Stimulated activated CD8-positive, alpha-beta memory T cell treated with anti-CD3 and anti-CD28 coated beads, Interleukin-15, amount 100 ng/mL, for 48 hours (primary cell): ENCODE results near the gene TOR4A.

Experiments
- DNase-seq, 2 donors: peaks; one replicate each; pipeline ENCODE4 v3.0.0-alpha.2; 2020; ENCODE audit warnings: low read depth in 2 of 2

TOR4A gene

DNA sequence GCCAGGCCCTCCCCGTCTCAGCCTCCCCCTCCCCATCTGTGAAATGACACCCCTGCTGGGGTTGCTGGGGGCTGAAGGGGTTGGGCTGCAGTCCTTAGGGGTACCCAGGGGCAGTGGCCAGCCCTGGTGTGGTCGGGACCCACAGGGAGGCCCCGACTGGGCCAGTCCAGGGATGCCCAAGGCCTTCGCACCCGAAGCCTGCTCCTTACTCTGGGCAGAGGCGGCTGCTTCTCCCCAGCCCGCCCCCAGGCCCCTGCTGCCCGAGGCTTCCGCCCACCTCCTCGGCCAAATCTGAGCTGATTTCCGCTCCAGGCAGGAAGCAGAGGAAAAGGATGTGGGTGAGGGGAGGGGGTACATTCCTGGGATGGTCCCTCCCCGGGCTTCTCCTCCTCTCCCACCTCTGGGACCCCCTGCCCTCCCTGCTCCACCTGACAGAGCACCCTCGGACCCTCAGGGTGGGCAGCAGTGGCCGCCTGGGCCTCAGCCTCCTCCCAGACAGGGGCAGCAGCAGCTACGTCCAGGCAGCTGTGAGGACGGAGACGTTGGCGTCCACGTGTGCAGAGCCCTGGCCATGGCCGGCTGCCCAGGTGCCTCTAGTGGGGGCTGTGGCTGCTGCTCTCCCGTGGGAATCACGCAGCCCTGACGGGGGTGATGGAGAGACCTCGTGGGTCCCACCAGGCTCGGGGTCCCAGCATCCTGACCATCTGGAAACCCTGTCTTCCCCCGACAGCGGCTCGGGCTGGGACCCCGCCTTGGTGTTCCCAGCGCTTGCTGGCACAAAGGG is 28.7 kb downstream of the TOR4A start:
- no peak for DNase-seq

DNA sequence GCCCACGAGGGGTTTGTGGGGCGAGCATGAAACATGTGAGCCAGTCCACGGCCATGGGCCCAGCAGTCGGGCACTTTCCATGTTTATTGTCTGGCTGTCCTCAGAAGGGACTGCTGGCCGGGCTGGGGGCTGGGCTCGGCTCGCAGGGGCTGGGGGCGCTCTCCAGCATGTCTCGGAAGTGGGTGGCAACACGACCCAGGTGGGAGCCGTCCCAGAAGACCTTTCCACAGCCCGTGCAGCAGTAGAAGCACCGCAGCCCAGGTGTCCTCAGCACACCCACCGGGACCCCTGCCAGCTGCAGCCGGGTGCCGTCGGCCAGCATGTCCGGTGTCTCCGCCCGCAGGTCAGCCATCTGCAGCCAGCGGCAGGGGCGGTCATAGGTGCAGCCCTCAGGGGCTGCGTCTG is 29.3 kb downstream of the TOR4A start:
- DNase-seq = no peak

DNA sequence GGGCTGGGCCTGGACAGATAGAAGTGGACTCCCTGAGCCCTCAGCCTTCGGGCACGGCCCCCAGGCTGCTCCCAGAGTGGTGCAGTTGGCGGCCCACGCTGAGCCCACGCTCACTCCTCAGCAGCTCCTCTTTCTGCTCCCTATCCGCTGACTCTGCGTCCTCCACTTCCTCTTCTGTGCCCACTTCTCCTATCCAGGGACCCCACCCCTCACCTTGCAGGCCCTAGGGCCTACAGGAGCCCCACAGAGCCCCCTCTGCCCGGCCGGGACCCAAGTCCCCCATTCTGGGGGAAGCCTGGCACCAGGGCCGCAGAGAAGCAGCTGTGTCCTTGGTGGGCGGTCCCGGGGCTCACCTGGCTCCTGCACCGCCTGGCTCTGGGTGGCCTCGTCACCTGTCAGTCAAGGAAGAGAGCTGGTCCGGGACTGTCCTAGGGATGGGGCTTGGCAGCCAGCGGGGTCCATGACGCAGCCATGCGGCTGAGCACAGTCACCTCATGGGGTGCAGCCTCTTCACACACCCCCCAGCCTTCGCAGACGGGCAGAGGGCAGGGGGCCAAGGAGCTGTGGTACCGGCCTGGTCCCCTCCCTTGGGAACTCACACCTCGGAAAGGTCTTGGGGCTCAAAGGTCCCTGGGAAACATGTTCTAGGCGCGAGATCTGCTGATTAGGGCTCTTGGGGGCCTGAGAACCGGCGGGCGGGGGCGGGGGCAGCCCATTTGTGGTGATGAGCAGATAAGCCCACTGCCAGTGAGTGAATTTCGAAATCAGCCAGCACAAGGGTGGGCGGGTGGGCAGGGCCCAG is 29.9 kb downstream of the TOR4A start:
- no peak for DNase-seq

DNA sequence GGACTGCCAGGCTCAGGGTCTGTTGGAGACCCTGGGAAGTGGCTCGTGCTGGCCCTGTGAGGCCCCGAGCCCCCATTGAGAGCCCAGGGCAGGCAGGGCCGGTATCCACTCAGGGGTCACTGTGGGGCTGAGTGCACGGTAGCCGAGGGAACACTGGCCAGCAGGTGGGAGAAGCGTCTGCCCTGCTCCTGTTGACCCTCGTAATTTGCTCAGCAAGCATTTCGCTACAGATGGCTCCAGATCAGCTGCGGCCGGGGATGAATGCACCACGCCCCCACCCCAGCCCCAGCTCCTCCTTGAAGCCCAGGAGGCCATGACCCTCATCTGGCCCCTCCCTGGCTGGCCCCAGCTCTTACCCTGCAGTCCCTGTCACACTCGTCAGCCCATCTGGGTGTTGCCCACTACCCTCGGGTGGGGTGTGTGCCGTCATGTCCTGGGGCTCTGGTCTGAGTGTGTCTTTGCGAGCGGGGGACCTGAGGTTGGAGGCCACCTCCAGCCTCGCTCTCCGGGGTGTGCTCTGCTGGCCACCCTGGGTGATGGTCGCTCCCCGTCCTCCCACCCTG is 30.6 kb downstream of the TOR4A start:
- DNase-seq = no peak

DNA sequence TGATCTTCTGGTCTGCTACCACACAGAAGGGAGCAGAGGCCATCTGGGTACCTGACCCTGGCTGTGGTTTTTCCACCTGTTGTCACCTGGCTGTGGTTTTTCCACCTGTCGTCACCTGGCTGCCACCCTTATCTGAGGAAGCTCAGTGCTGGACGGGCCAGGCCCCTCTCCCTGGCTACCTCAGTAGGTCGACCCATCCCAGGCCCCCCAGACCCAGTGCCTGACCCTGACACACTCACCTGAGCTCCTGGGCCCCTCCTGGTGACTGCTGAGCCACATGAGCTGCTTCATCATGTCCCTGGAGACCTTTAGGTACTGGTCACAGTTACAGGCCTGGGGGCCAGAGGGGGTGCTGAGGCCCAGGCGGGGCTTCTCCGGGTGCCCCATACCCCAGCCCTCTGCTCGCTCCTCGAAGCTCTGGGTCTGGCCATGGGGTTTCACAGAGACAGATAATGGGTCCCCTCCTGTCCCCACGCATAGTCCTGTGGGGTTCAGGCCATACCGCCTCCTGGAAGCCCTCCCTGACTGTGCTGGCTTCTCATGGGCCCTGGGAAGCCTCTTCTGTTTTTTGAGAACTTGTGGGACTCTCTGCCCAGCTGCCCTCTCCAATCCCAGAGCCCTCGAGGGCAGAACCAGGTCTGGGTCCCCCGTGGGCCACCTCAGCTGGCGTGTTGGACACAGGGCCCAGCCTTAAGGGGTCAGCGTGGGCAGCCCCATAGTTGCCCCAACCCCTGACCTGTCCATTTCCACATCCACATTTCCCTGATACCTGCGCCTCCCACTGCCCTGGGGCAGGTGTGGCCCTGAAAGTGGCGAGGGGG is 32.1 kb downstream of the TOR4A start:
- no peak for DNase-seq

DNA sequence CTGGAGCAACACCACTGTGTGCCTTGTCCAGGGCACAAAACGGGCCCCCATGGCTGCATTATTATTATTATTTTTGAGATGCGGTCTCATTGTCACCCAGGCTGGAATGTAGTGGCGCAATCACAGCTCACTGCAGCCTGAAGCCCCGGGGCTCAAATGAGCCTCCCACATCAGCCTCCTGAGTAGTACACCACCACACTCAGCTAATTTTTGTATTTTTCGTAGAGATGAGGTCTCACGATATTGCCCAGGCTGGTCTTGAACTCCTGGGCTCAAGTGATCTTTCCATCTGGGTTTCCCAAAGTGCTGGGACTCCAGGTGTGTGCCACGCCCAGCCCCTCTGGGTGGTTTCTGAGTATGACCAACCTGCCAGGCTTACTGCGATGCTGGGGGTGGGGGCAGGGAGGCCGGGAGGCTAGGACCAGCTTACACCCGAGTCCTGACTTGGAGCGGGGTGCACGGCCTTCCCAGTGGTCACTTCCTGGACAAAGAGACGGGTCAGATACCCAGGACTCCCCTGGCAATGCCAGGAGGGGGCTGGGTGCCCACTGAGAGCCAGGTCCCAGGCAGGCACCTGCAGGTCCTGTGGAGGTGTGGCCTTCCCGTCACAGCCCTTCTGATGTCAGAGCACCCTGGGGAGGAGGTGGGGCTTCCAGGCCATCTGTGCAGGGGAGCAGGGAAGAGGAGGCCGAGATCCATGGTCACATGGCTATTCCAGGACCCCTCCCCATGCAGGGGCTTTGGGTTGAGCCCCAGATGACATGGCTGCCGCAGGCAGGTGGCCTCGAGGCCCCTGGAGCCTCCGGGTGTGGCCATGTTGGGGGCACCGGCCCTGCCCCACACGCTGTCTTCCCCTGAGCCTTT is 32.9 kb downstream of the TOR4A start:
- no peak for DNase-seq

DNA sequence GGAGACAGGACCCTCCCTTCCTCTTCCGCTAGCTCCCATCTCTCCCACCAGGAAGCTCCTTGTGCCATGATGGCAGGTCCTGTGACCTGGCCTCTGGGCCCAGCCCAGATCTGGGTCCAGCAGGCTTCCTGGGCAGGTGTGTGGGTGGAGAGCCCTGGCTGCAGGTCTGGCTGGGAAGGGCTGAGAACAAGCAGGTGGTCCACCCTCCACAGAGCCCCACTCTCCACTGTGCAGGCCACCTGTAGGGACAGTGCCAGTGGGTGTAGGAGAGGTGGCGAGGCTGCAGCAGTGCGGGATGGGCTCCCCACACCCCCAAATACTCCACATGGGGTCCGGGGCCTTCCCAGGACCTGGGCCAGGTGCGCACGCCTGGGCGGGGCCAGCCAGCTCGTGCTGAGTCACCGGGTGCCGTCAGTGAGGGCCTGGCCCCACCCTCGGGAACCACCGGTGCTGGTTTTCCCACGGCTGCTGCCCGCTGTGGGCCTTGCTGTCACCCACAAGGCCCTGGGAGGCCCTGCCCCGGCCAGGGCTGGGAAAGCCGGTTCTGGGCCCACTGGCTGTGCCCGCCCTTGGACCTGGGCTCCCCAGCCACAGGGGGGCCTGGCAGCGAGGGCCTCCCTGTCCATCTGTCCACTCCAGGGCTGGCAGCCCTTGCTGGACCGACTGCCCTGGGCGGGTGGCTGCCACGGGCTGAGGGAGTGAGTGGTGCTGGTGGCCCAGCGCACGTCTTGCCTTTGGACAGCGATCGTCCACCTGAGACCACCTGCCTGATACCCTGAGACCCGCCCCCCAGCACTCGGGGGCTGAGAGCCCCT is 33.9 kb downstream of the TOR4A start:
- DNase-seq = no peak

DNA sequence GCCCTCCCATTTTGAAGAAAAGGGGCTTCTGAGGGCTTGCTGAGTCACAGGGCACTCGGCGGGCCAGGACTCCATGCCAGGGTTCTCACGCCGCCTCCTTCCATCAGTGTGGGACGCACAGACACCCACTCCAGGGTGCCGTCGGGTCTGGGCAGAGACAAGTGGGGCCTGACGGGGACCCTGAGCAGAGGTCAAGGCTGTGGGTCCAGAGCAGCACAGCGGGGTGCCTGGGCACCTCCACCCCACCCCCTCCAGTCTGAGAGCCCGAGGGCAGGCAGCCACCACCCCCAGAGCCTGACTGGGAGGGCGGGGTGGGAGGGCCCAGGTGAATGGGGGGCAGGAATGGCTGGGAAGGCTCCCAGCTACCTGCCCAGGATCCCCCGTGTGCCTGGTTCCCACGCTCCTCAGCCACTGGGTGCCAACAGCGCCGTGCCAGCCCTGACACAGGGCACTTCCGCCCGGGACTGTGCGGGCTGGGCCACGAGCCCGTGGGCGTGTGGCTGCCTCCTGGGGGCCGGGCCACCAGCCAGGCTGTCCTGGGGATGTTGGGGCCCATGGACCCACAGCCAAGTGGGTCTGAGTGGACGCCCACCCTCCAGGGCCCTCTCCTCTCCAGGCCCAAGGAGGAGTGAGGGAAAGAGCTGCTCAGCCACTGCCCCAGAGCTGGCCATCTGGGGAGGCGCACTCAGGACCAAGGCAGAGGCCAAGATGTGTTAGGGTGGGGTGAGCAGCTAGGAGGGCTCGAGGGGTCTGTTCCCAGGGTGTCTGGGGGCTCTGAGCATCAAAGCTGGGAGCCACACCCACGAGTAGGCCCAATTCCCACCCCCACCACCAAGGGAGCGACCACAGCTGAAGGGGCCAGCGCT is 34.7 kb downstream of the TOR4A start:
- DNase-seq = no peak

DNA sequence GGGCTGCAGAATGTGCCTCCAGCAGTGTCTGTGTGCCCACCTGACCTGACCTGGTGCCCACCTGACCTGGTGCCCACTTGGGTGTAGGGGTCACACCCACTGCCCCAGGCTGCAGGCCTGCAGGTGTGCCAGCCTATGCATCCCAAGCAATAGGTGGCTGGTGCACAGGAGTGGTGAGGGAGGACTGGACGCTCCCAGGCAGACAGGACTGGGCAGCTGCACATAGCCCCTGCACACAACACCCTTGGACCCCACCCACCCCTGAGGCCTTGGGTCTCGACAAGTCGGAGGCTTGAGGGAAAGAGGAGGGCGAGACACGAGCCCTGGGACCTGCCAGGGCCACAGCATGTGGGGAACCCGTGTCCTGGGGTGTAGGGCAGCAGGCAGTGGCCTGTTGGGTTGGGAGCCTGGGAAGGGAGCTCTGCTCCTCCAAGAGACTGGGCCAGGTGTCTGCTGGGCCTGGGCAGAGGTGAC is 35.4 kb downstream of the TOR4A start:
- DNase-seq = no peak

DNA sequence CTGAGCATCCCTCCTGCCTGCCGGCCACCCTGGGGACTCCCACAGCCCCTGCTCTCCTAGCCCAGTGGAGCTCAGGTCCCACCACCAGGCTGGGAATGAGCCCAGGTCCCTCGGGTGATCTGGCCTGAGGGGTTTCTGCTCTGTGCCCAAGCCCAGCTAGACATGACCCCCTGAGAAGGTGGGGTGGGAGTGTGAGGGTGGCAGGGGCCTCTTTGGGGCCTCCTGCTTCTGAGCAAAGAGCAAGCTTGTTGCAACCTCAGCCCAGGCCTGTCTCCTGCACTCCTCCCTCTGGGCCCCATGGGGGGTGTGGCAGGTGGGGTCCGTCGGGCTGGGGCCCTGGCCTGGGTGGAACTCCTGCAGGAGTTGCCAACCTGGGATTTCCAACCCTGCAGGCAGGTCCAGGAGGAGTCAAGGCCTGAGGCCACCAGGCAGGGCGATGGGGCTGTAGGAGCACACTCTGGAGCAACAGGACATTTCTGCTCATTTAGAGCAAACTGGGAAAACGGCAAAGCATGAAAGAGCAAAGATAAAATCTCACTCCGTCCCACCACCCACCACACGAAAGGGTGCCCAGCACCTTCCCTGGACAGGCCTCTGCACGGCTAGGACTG is 35.9 kb downstream of the TOR4A start:
- DNase-seq = no peak

DNA sequence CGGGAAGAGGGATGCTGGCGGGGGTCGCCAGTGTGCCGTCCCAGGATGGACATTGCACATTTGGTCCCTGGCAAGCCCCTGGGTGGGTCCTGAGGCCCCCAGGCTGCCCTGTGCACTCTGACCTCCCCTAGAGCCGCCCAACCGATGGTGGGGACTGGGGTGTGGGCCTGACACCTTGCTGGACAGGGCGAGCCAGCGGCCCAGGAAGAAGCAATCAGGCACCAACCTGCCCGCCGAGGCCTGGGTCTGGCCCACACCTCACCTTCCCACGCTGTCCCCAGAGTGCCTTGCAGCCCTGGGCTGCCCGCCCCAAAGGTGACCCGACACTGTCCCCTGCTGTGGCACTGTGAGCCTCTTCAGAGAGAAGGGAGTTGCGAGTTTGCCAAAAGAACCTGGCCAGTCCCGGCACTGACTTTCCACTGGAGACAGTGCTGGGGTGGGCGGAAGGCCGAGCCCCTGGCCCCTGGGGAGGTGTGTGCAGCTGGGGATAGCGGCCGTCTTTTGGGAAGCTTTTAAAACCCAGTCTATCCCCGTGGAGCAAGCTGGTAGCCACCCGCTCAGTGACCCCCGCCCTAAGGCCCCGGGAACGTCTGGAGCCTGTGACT is 36.5 kb downstream of the TOR4A start:
- no peak for DNase-seq

DNA sequence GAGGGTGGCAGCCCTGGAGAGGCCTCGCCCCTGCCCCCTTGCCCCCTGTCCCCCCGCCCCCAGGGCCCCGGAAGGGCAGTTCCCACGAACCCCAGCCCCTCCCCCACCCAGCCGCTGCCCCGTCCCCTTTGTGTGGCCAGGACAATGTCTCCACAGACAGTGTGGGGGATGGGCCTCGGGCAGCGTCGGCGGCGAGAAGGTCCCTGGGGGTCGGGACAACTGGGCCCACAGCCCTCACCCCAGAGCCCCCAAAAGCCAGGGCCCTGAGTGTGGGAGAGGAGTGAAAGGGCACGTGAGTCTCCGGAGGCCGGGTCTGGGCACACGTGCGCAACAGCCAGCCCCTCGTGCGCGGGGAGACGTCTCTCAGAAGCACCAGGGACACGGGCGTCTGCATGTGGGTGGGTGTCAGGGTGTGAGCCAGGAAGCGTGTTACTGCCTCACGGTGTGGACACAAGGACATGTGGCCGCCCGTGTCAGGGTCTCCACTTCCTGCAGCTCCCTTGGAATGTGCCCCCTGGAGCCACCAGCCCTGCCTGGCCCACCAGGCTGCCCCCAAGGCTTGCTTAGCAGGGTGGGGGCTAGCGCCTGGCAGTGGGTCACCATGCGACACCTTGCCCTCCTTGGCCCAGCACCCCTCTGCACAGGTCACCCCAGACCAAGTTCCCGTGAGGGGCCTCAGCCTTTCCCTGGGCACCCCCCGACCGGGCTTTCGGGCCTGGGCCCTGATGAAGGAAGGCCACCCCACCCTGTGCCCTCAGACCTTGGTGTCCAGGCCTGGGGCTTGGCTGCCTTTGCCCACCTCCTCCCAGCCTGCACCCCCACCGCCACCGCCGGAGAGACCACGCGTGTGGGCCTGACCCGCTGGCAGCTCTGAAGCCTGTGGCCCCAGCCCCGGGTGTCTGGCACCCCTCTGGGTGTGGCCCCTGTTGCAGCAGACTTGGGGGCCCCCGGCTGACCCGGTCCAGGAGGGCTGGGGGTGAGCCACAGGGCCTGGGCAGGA is 37.3 kb downstream of the TOR4A start:
- no peak for DNase-seq

DNA sequence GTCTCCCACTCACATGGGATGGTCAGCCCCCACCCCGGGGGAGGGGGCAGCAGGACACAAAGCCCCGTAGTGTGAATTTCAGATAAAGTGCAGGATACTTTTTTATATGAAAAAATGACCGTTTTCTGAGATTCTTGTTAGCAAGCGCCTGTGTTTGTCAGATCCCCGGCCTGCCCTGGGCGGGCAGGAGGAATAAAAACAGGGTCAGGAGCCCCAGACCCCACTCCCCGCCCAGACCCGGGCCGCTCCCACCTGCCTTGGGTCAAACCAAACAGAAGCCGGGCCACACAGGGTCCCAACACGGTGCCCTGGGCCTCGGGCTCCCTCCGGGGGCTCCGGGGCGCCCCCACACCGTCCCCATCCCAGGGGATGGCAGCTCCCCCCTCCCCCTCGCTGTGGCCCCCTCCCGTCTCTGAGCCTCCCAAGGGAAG is 38.1 kb downstream of the TOR4A start:
- DNase-seq = no peak

DNA sequence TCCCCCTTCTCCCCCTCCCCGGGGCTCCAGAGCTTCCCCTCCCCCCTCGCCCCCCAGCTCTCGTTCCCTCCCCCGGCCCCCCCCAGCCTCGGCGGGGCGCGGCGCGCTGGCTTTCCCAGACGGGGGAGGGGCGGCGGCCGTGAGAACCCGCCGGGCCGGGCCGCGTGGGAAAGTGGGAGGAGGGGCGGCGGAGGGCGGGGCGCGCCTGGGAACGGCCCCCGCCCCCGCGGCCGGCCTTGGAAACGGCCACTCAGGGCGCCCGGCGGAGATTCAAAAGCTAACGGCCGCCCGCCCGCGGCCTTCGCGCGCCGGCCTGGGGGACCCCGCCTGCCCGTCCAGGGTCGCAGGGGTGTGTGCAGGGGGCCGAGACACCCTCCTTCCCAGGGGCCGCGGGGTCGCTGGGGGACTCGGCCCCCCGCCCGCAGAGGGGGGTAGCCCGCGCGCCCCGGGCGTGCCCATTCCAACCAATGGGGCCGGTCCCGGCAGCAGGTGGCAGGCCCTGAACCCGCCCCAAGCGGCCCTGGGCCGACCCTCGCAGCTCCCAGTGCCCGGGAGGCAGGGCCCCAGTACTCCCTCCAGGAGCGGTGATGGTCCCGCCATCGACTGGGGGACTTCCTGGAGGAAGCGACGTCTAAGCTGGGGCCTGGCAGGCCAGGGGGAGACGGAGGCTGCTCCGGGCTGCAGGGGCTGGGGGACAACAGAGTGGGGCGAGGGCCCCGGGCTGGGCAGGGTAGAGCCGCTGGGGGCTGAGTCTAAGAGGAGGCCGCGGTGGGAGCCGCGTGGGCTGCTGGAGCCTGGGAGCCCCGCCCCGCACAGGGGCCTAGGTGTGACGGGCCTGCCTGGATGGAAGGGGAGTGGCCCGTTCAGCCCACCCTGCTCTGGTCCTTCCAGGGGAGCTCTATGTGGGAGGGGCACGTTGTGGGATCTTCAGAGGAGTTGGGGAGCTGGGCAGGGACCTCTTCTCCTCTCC is 38.8 kb downstream of the TOR4A start:
- no peak for DNase-seq

DNA sequence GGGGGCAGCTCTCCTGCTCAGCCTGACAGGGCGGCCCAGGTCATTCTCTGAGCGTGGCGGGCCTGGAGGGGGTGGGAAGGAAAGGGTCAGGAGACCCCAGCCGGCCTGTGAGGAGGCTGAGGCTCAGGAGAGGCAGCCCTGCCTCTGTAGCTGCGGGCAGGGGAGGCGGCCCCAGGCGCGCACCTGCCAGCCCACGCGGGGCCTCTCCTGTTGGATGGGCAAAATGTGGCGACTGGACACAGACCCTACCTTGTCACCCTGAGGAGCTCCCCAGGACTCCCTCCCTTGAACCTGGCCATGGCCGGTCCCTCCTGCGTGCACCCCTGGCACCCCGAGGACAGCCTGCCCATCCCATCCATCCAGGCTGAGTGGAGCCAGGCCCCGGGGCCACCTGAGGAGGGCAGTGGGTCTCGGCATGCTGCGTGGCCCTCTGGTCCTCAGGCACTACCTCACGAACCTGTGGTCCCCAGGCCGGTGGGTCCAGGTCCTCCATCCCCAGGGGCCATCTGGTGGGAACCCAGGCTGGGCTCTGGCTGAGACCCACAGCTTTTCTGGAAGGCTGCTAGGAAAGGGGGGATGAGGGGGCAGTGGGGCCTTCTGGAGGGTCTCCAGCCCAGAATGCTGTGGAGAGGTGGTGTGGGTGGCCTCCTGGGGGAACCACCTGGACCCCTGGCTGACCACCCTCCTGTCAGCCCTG is 39.6 kb downstream of the TOR4A start:
- no peak for DNase-seq
